Left cardiac atrium (tissue), 4 donors: ENCODE data around the gene CRAMP1. TPM values are rescaled to one million over a fixed set of nuclear protein-coding genes. Genes with fewer than 3 reads are reported as not detected.

Experiments
- ATAC-seq, 2 donors: fragments of 200-7000 bp; cut with Tn5 transposase; one replicate each; pipeline ENCODE4 v1.9.1; 2020; ENCODE audit warnings: mild to moderate bottlenecking in 2 of 2, moderate library complexity in 2 of 2
- DNase-seq: peaks from one replicate; pipeline ENCODE4 v3.0.0-alpha.2; 2020
- intact Hi-C, 2 donors: fragments of 100-400 bp; cut with DNase I; formaldehyde crosslinking; loops; one replicate each; pipeline versions ENCODE4 v1.14.1 to v1.15.1; 2022 to 2023
- total RNA-seq, 2 donors: library from RNA; stranded (reverse); fragmentation: NEBNext Ultra II Directional; extraction: Animal tissue kit (Norgen Biotek cat#: 25700); gene quantifications; one replicate each; pipeline ENCODE4 v1.2.1, GENCODE V29; 2021
- donor health status: DM: no; HTN: yes; CAD: no.
- donor health status: DM: no; HTN: yes; CAD: no; lungs with severe emphysema.
- donor health status: DM: yes; HTN: yes; CAD: no.
- donor health status: Dilated cardiomyopathy.

CRAMP1 gene
- total RNA-seq, 2 donors from 2014 or later, result 10.2 to 12.1 TPM

GRCh38 chr16:1596516-1596915, 15.6 kb upstream of the CRAMP1 start:
- intact Hi-C loops, result no loop called here
- ATAC-seq, result no peak
- DNase-seq, result no peak

GRCh38 chr16:1597154-1597553, 15.0 kb upstream of the CRAMP1 start:
- DNase-seq, result no peak
- intact Hi-C loops, result no loop called here
- no peak for ATAC-seq

- intact Hi-C loops, result no loop called here
- no peak for DNase-seq
- ATAC-seq, result no peak
Measured at GRCh38 chr16:1601031-1601430, 11.1 kb upstream of the CRAMP1 start.

GRCh38 chr16:1601489-1601888, 10.7 kb upstream of the CRAMP1 start:
- ATAC-seq, result no peak
- no peak for DNase-seq
- intact Hi-C loops, result no loop called here

GRCh38 chr16:1602285-1602684, 9.9 kb upstream of the CRAMP1 start:
- intact Hi-C loops, result no loop called here
- no peak for DNase-seq
- no peak for ATAC-seq

GRCh38 chr16:1606774-1607173, 5.4 kb upstream of the CRAMP1 start:
- intact Hi-C loops, result no loop called here

GRCh38 chr16:1607971-1608370, 4.2 kb upstream of the CRAMP1 start:
- no peak for DNase-seq
- ATAC-seq, result no peak
- intact Hi-C loops, result no loop called here

More at GRCh38 chr16:1606774-1607173, 5.4 kb upstream of the CRAMP1 start:
- ATAC-seq (no peak), DNase-seq (no peak)

GRCh38 chr16:1610071-1610898, 1.9 kb upstream of the CRAMP1 start:
- intact Hi-C loops, result loop anchor here in 1 of 2 donors (10.0 kb wide), 1 partner anchor 65 kb away; the partner anchor contains the start of gene JPT2
- DNase-seq (peak; percentile 92), ATAC-seq (peak; percentile 62 to 81)

GRCh38 chr16:1610899-1611632, 1.1 kb upstream of the CRAMP1 start:
- peak; percentile 7 to 45 for ATAC-seq
- intact Hi-C loops, result loop anchor here in 1 of 2 donors (10.0 kb wide), 1 partner anchor 64 kb away; the partner anchor contains the start of gene JPT2
- DNase-seq, result no peak

GRCh38 chr16:1613211-1613622, 1.1 kb downstream of the CRAMP1 start:
- DNase-seq (no peak), ATAC-seq (no peak)
- intact Hi-C loops, result loop anchor here in 1 of 2 donors (10.0 kb wide), 1 partner anchor 62 kb away; the partner anchor contains the start of gene JPT2

GRCh38 chr16:1613728-1614455, 1.7 kb downstream of the CRAMP1 start:
- intact Hi-C loops, result loop anchor here in 1 of 2 donors (10.0 kb wide), 1 partner anchor 61 kb away; the partner anchor contains the start of gene JPT2
- DNase-seq (no peak), ATAC-seq (no peak)

GRCh38 chr16:1614456-1615102, 2.4 kb downstream of the CRAMP1 start:
- DNase-seq, result peak; percentile 48
- intact Hi-C loops, result loop anchor here in 1 of 2 donors (10.0 kb wide), 1 partner anchor 60 kb away; the partner anchor contains the start of gene JPT2
- ATAC-seq, result no peak

GRCh38 chr16:1615761-1616160, 3.6 kb downstream of the CRAMP1 start:
- intact Hi-C loops, result loop anchor here in 1 of 2 donors (10.0 kb wide), 1 partner anchor 59 kb away; the partner anchor contains the start of gene JPT2
- no peak for ATAC-seq
- DNase-seq, result no peak

- intact Hi-C loops, result loop anchor here in 1 of 2 donors (10.0 kb wide), 1 partner anchor 55 kb away; the partner anchor contains the start of gene JPT2
Measured at GRCh38 chr16:1619976-1620375, 7.8 kb downstream of the CRAMP1 start.

GRCh38 chr16:1620391-1620790, 8.2 kb downstream of the CRAMP1 start:
- intact Hi-C loops, result no loop called here
- DNase-seq (no peak), ATAC-seq (no peak)

More at GRCh38 chr16:1619976-1620375, 7.8 kb downstream of the CRAMP1 start:
- no peak for ATAC-seq
- no peak for DNase-seq

- intact Hi-C loops, result no loop called here
- DNase-seq, result no peak
- ATAC-seq, result no peak
Measured at GRCh38 chr16:1621851-1622250, 9.7 kb downstream of the CRAMP1 start.

- intact Hi-C loops, result no loop called here
- no peak for ATAC-seq
- DNase-seq, result no peak
Measured at GRCh38 chr16:1626327-1626726, 14.2 kb downstream of the CRAMP1 start.

- ATAC-seq (no peak), DNase-seq (no peak)
- intact Hi-C loops, result no loop called here
Measured at GRCh38 chr16:1626776-1627175, 14.6 kb downstream of the CRAMP1 start.
